ENCODE measurements around the gene IL20. TPM values are rescaled to one million over a fixed set of nuclear protein-coding genes. Genes with fewer than 3 reads are reported as not detected.

The IL20 gene
- total and polyA plus RNA-seq, 2 experiments from 2014 or later: not detected

DNA sequence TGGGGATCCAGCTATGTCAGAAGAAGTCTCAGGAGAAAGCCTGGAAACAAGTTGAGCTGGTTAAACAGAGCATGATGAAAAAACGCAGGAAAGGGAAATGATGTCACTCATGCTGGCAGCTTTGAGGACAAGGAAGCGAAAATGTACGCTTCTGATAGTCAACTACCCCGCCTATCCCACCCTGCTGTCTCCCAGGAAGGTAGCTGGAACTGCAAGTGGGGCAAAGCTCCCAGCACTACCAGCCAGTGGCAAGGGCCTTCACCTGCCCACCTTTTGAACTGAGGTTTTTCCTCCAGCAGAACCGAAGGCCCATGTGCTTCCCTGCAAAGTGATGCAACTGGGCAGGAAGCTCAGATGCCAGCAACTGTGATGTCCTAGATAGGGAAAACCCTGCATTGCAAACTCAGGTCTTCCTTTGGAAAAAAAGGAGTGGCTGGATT is 6.3 kb upstream of the IL20 start:
- H3K27me3 ChIP-seq: peaks cover 39% of the 10 kb centered on the region
- TF ChIP-seq, protein P1, sequence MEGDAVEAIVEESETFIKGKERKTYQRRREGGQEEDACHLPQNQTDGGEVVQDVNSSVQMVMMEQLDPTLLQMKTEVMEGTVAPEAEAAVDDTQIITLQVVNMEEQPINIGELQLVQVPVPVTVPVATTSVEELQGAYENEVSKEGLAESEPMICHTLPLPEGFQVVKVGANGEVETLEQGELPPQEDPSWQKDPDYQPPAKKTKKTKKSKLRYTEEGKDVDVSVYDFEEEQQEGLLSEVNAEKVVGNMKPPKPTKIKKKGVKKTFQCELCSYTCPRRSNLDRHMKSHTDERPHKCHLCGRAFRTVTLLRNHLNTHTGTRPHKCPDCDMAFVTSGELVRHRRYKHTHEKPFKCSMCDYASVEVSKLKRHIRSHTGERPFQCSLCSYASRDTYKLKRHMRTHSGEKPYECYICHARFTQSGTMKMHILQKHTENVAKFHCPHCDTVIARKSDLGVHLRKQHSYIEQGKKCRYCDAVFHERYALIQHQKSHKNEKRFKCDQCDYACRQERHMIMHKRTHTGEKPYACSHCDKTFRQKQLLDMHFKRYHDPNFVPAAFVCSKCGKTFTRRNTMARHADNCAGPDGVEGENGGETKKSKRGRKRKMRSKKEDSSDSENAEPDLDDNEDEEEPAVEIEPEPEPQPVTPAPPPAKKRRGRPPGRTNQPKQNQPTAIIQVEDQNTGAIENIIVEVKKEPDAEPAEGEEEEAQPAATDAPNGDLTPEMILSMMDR (IDR thresholded peaks at IDR 0.05; ENCODE audit: low read depth, low read length): no peak
- H3K4me1 ChIP-seq (ENCODE audit: low read depth): no peaks in the 10 kb centered on the region
- H3K36me3 ChIP-seq: no peaks in the 10 kb centered on the region
- no peak overlapping the region for H3K27ac ChIP-seq
- DNase-seq (ENCODE audit: low read depth in 1 of 2, low spot score in 1 of 2): peak in 1 of 2 donors; percentile 42
- no peak overlapping the region for H3K4me3 ChIP-seq
- no peaks in the 10 kb centered on the region for H3K9me3 ChIP-seq (ENCODE audit: low read depth)

DNA sequence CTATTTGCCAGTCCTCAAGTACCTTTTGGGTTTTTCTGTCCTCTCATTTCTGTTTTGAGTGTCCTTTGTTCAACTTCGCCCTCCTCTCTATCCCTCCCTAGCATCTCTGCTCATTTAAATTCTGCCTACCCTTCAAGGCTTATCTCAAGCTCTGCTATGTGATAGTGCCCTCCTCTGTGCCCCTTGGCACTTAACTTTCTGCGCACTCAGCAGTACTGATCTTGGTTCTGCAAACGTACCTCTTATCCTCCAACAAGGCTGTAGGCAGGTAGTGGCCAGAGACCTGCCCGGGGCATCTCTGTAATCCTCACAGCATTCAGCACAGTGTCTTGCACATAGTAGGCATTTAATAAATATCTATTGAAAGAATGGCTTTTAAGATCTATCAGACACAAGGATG is 5.3 kb upstream of the IL20 start:
- DNase-seq (ENCODE audit: low read depth in 1 of 2, low spot score in 1 of 2): no peak
- H3K4me1 ChIP-seq (ENCODE audit: low read depth): no peaks in the 10 kb centered on the region
- no peaks in the 10 kb centered on the region for H3K36me3 ChIP-seq
- H3K9me3 ChIP-seq (ENCODE audit: low read depth): no peaks in the 10 kb centered on the region
- no peak overlapping the region for H3K4me3 ChIP-seq
- H3K27ac ChIP-seq: no peak overlapping the region
- TF ChIP-seq, protein P1 (IDR thresholded peaks at IDR 0.05; ENCODE audit: low read depth, low read length): no peak
- H3K27me3 ChIP-seq: peaks cover 39% of the 10 kb centered on the region

DNA sequence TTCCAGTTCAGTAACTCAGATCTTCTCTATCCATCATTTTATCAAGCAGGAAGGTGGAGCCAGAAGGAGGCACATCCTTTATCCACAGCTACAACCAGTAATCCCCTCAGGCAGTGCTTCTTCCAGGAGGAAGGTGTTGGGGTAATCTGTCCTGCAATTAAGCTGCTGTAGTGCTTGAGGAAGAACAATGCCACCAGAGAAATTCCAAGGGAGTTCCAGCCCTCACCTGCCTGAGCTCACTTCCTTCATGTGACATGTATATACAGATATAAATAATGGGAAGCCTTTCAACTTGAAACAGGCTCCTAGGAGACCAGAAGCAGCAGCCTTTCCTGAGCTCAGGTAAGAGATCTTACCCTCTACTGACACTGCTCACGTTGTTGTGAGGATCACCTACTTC is 2.2 kb upstream of the IL20 start:
- H3K9me3 ChIP-seq (ENCODE audit: low read depth): no peaks in the 10 kb centered on the region
- H3K36me3 ChIP-seq: no peaks in the 10 kb centered on the region
- H3K4me1 ChIP-seq (ENCODE audit: low read depth): no peaks in the 10 kb centered on the region
- TF ChIP-seq, protein P1 (IDR thresholded peaks at IDR 0.05; ENCODE audit: low read depth, low read length): no peak
- no peak for DNase-seq (ENCODE audit: low read depth in 1 of 2, low spot score in 1 of 2)
- H3K27ac ChIP-seq: no peak overlapping the region
- H3K27me3 ChIP-seq: peaks cover 61% of the 10 kb centered on the region
- H3K4me3 ChIP-seq: no peak overlapping the region

DNA sequence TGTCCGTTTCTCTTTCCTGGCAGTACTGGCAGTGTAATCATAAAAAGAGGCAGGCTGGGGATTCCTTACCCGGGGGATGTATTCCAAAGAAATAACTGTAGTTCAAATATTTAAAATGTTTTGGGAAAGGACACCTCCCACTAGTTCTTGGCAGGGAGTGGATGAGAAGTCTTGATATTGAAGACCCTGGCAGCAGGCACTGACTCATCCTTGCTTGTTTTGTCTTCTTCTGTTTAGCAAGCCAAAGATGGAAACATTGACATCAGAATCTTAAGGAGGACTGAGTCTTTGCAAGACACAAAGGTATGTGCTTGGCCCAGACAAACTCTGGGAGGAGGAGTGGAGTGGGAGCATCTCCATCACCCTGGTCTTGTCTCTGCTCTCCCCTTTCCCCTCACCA is 639 bp downstream of the IL20 start:
- Histone ChIP-seq H3K4me3 (no peak overlapping the region), H3K36me3 (no peaks in the 10 kb centered on the region), H3K4me1 (ENCODE audit: low read depth) (no peaks in the 10 kb centered on the region), H3K27ac (no peak overlapping the region), H3K9me3 (ENCODE audit: low read depth) (no peaks in the 10 kb centered on the region), H3K27me3 (peaks cover 41% of the 10 kb centered on the region)
- peak in 1 of 2 donors; percentile 57 for DNase-seq (ENCODE audit: low read depth in 1 of 2, low spot score in 1 of 2)
- TF ChIP-seq, protein P1 (IDR thresholded peaks at IDR 0.05; ENCODE audit: low read depth, low read length): no peak

DNA sequence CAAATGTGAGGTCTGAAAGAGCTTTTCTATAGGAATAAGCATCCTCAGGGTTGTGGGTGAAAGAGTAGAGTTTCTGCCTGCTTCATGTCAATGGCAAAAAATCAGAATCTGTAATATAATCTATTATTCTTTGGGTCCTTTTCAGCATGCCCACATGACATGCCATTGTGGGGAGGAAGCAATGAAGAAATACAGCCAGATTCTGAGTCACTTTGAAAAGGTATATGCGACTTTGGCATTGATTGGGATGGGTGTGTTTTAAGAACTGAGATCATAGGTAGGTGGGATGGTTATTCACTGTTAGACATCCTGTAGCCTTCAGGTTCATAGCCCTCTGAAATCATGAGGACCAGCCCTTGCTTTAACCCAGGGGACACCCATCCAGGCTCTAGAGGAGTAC is 1.8 kb downstream of the IL20 start:
- no peaks in the 10 kb centered on the region for H3K36me3 ChIP-seq
- H3K4me1 ChIP-seq (ENCODE audit: low read depth): no peaks in the 10 kb centered on the region
- DNase-seq (ENCODE audit: low read depth in 1 of 2, low spot score in 1 of 2): no peak
- H3K4me3 ChIP-seq: no peak overlapping the region
- H3K27ac ChIP-seq: no peak overlapping the region
- TF ChIP-seq, protein P1 (IDR thresholded peaks at IDR 0.05; ENCODE audit: low read depth, low read length): no peak
- no peaks in the 10 kb centered on the region for H3K9me3 ChIP-seq (ENCODE audit: low read depth)
- peaks cover 34% of the 10 kb centered on the region for H3K27me3 ChIP-seq

DNA sequence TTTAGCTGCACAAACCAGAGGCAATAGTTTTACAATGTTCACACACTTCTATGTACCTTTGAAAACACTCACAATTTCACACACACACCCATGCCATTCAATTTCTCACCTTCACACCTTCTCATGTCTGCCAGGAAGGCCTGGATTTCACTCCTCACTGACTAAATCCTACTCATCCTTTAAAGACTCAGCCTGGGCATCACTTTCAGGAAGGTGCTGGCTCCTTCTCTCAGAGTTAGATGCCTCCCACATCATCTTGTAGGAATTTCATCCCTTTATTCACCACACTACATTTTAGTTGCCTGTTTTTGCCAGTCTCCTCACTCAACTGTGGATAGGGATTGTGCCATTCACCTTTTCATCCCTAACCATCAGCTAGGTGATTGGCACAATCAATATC is 2.3 kb downstream of the IL20 start:
- no peak for DNase-seq (ENCODE audit: low read depth in 1 of 2, low spot score in 1 of 2)
- no peaks in the 10 kb centered on the region for H3K4me1 ChIP-seq (ENCODE audit: low read depth)
- TF ChIP-seq, protein P1 (IDR thresholded peaks at IDR 0.05; ENCODE audit: low read depth, low read length): no peak
- H3K9me3 ChIP-seq (ENCODE audit: low read depth): no peaks in the 10 kb centered on the region
- no peaks in the 10 kb centered on the region for H3K36me3 ChIP-seq
- H3K4me3 ChIP-seq: no peak overlapping the region
- peaks cover 29% of the 10 kb centered on the region for H3K27me3 ChIP-seq
- H3K27ac ChIP-seq: no peak overlapping the region

Measured in cardiac muscle cell (in vitro differentiated cells and primary cell).